GM19372 (cell line): Measurements from ENCODE around the gene DMBT1.

Experiments used
- ATAC-seq: cut with Tn5 transposase; IDR thresholded peaks from one replicate; pipeline ENCODE4 v1.9.1; 2021; ENCODE audit warnings: mild to moderate bottlenecking, low read depth, moderate library complexity; ENCODE audit not compliant: unreplicated experiment

The DMBT1 gene

GRCh38 chr10:122560279-122560804, at the start of gene DMBT1:
Gene DMBT1, plus strand, starts transcription at chr10:122560754. Its CDS starts 17 bp downstream, at chr10:122560771.
- ATAC-seq: no peak

GRCh38 chr10:122513053-122513452, 47.5 kb upstream of the DMBT1 start:
- no peak for ATAC-seq

GRCh38 chr10:122514045-122514840, 46.3 kb upstream of the DMBT1 start:
- ATAC-seq: no peak

GRCh38 chr10:122515022-122515424, 45.5 kb upstream of the DMBT1 start:
- ATAC-seq: no peak

GRCh38 chr10:122515588-122516231, 44.8 kb upstream of the DMBT1 start:
- ATAC-seq: peak; percentile 72

- no peak for ATAC-seq
Observed at GRCh38 chr10:122516734-122517133, 43.8 kb upstream of the DMBT1 start.

GRCh38 chr10:122519144-122519543, 41.4 kb upstream of the DMBT1 start:
- ATAC-seq: no peak

GRCh38 chr10:122519873-122520272, 40.7 kb upstream of the DMBT1 start:
- ATAC-seq: no peak

GRCh38 chr10:122521011-122521410, 39.5 kb upstream of the DMBT1 start:
- no peak for ATAC-seq

- no peak for ATAC-seq
Observed at GRCh38 chr10:122524811-122525210, 35.7 kb upstream of the DMBT1 start.

- no peak for ATAC-seq
Observed at GRCh38 chr10:122525788-122526187, 34.8 kb upstream of the DMBT1 start.

GRCh38 chr10:122526892-122527291, 33.7 kb upstream of the DMBT1 start:
- no peak for ATAC-seq

- ATAC-seq: no peak
Observed at GRCh38 chr10:122530177-122530576, 30.4 kb upstream of the DMBT1 start.

GRCh38 chr10:122531261-122531660, 29.3 kb upstream of the DMBT1 start:
- ATAC-seq: no peak

GRCh38 chr10:122531939-122532338, 28.6 kb upstream of the DMBT1 start:
- ATAC-seq: no peak

- ATAC-seq: no peak
Observed at GRCh38 chr10:122532601-122533296, 27.8 kb upstream of the DMBT1 start.

- no peak for ATAC-seq
Observed at GRCh38 chr10:122537545-122537944, 23.0 kb upstream of the DMBT1 start.

- ATAC-seq: no peak
Observed at GRCh38 chr10:122541541-122542002, 19.0 kb upstream of the DMBT1 start.

- no peak for ATAC-seq
Observed at GRCh38 chr10:122543676-122544445, 16.7 kb upstream of the DMBT1 start.

- no peak for ATAC-seq
Observed at GRCh38 chr10:122544493-122544892, 16.1 kb upstream of the DMBT1 start.
